HG02981 (cell line): ENCODE data around the gene TMEM127.
"Not testable (repeated sequence)": the region's sequence is repeated elsewhere in the genome, so short reads cannot be mapped to it uniquely, and the experiment has no call there.

Experiments
- ATAC-seq: cut with Tn5 transposase; IDR thresholded peaks from one replicate; pipeline ENCODE4 v1.9.1; 2021; ENCODE audit warnings: mild to moderate bottlenecking, moderate library complexity; ENCODE audit not compliant: unreplicated experiment

The TMEM127 gene

GRCh38 chr2:96264656-96265348 is 995 bp downstream of the TMEM127 start:
- ATAC-seq = no peak

DNA sequence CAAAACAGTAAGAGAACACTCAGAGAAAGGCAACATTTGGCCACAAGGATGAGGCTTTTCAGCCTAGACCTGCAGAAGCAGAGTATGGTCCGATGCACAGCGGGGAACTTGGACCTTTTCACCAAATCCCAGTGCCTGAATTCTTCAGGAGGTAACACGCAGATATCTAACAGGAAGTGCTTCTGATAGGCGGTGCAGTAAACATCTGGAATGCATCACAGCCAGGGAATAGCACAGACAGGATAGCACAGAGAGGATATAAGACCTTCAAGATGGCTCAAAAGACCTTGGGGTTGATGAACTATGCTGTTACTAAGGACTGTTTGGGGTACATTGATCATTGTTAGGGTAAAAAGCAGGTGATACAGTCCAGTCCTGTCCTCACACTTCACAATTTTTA is 1.7 kb downstream of the TMEM127 start:
- no peak for ATAC-seq

- no peak for ATAC-seq
These were observed 3.5 kb downstream of the TMEM127 start for GRCh38 chr2:96262306-96262705.

DNA sequence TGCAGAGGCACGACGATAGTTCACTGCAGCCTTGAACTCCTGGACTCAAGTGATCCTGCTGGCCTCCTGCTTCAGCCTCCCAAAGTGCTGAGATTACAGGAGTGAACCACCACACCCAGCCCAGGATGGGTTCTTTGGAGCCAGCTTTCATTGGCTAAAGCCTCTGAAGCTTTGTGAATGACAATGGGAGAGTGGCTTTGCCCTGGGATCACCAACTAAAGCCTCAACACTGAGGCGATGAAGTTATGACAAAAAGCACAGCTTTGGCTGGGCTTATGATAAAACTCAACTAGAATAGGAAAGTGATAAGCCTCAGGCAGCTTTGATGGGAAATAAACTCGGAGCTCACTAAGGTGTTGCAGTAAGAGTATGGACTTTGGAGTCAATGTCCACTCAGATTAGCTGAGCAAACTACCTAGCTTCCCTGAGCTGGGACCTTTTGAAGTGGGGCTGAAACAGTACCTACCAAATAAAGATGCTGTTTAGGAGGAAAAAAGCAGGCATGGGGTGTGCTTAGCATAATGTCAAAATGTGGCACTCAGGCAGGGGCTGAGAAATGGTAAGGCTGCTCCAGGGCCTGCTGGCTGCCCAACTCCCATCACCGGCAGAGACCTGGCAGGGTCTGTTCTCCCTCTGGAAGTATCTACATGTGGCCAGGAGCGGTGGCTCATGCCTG is 4.3 kb downstream of the TMEM127 start:
- ATAC-seq = no peak

DNA sequence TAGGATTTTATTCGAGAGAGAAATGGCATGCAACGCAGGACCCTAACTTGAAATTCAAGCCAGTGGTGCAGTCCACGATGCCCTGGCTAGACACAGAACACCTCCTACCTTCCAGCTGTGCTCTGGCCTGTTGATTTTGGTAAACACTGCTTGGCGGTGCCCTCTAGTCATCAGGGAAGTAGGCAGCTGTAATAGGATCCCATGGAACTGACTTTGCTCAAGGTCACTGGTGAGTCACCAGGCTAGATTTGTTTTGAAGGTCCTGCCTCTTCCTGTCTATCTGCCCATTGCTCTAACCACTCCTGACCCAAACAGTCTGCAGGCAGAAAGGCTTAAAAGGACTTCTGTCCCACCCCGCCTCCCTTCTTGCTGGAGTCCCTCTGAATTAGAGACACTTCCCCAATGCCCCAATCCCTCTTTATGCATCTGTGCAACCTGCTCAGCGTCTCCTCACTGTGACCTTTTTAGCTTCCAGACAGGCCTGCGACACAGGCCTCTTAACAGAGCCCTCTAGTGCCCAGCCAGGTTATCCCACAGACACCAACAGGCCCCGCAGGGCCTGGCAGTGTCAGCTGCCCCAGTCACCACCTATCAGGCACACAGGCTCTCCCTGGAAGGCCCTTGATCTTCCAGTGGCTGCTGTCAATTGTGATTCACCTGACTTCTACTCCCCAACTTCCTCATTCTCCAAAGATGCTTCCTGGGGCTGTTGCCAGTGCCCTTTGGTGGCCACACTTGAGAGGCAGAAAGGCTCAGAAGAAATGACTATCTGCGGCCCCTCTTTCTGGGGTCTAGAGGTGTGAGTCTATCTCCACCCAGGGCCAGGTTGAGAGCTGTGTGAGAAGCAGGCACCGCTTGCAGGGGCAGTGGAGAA is 5.2 kb downstream of the TMEM127 start:
- ATAC-seq = no peak

- ATAC-seq = no peak
These were observed 6.3 kb downstream of the TMEM127 start for GRCh38 chr2:96259497-96259921.

DNA sequence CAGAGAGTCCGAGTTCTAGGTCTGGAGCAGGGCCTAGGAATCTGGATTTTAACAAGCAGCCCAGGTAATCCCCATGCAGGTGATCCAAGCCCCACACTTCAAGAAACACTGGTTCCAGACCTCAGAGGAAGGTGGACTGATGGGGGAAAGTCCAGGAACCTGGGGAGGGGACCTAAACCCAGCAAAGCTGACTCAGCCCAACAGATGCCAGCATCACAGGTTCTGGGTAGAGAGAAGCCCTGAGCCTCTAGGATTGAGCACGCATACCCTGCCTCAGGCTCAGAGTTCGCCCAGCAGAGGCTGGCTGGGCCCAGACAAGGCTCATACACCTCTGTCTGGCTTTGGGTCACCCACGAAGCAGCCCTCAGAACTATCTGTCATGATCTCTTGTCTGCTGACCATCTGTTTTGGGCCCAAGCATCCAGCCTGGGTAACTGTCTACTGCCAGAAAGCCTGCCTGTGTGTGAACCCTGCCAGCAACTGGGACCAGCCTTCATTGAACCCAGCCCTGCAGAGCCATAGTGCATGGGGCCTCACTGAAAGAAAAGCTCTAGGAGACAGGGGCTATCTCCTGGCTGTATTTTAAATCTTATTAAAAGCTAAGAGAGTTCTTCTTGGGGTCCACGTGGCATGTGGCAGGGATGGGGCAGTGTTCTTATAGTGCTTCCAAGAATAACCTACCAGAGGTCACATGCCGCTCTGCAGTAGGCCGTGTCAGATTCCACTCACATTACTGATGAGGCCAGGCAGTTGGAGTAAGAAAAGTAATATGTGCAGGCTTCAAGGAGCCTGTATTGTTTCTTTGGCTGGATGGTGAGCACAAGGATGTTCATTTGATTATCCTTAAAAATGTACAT is 7.4 kb downstream of the TMEM127 start:
- no peak for ATAC-seq

GRCh38 chr2:96257744-96258143 is 8.1 kb downstream of the TMEM127 start:
- not testable (repeated sequence) for ATAC-seq

DNA sequence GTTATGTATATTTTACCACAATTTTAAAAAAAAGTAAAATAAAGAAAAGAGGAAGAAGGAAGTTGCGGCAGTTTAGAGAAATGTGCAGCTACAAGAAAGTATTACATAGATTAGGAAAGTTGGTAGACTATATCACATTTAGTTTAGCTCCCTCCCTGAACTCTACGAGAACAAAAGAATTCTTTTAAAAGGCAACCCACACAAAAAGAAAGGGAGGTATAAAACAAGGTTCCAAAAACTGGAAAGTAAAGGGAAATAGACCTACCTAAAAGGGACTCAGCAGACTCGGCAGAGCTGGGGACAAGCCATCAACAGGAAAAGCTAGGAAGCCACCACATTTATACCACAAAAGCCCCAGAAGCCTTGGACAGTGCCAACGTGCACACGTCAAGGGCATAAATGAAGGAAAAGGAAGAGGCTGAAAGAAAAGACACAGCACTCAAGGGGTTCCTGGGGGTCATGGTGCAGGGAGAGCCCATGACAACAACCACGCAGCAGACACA is 9.1 kb downstream of the TMEM127 start:
- ATAC-seq = no peak

GRCh38 chr2:96254571-96254970 is 11.2 kb downstream of the TMEM127 start:
- ATAC-seq = no peak

DNA sequence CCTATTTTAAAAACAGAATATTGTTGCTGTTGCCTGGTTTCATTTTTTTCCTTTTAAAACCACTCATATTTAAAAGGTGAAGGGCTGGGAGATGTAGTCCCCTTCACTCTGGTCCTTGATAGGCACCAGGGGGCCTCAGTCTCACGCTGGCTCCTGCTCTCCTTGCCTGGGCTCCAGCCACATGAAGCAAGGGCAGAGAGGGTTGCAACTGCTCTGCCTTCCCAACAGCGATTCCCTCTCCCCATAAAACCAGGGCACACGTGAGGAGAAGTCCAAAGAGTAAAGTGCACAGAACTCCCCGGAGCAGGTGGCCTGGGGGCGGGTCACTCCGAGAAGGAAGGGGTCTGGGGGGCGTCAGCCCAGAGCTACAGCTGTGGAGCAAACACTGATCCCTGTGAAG is 12.8 kb downstream of the TMEM127 start:
- no peak for ATAC-seq

GRCh38 chr2:96252526-96252925 is 13.3 kb downstream of the TMEM127 start:
- no peak for ATAC-seq

DNA sequence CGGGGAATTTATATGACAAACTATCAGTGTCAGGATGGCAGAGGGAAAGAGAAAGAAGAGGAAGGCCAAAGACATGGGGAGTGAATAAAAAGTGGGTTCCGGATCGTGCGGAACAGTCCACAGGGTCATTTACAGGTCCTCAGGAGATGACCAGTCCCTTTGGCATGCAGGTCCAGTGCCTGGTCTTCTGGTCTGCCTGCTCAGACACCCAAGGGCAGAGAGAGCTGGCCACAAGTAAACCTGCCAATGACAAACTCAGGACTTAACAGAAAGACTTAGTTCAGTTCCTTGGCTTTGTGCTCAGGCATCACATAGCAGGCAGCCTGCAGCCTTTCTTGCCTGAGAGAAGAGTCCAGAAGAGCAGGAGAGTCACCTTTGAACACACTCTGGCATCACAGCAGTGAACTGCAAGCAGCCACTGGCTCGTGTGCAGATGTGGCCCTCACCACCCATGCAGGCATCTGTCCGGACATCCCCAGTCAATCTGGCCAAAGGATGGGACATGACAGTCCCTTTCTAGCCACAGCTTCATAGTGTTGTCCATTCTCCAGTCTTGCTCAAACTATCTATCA is 14.0 kb downstream of the TMEM127 start:
- no peak for ATAC-seq

DNA sequence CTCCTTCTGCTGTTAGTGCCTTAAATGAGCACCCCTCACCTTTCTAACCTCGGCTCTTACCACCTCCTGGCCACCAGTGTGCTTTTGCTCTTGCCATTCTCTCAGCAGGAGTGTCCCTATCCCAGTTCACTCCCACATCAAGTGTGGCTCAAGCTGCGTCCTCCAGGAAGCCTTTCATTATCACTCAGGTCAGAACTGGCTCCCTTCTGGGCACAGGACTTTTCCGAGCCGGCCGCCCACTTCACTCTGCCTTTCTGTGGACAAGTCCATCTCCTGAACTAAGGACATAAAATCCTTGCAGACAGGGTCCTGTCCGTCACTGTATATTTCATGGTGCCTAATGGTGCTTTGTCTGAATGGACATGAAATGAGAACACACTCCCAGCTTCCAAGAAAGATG is 15.6 kb downstream of the TMEM127 start:
- ATAC-seq = no peak

- ATAC-seq = no peak
These were observed 16.1 kb downstream of the TMEM127 start for GRCh38 chr2:96249654-96250053.

- ATAC-seq = no peak
These were observed 17.2 kb downstream of the TMEM127 start for GRCh38 chr2:96248624-96249023.

DNA sequence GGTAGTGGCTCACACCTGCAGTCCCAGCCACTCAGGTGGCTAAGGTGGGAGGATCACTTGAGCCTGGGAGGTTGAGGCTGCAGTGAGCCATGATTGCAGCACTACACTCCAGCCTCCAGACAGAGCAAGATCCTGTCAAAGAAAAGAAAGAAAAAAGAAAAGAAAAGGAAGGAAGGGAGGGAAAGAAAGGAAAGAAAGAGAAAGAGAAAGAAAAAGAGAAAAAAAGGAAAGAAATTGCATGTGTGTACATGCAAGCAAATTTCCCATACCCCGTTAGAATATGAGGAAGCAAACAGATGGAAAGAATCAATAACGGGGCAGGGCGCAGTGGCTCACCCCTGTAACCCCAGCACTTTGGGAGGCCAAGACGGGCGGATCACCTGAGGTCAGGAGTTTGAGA is 17.9 kb downstream of the TMEM127 start:
- no peak for ATAC-seq

GRCh38 chr2:96247009-96247408 is 18.8 kb downstream of the TMEM127 start:
- ATAC-seq = no peak

DNA sequence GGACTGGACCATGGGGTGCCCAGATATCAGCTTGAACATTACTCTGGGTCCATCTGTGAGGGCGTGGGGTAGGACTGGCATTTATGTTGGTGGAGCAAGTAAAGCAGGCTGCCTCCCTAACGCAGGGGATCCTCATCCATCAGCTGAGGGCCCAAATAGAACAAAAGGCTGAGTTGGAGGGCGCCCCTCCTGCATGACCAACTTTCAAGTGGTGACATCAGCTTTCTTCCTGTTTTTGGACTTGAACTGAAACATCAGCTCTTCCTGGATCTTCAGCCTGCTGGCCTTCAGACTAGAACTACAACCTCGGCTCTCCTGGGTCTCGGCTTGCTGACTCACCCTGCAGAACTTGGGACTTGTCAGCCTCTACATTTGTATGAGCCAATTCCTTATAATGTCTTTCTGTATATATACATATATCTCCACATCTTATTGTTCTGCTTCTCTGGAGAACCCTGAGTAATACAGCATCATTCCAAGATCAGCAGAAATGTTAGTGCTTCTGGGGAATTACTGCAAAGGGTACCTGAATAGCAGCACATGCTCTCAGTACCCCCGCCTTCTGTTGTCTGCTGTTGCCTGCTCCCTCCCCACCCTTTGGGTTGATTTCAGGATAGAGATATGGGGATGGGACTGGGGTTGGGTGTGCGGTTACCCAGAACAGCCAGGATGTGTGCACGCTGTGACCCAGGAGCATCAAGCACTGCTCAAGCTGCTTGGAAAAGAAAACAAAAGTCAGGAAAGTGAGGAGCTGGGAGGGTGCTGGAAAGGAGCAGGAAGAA is 20.0 kb downstream of the TMEM127 start:
- ATAC-seq = no peak
